GM12874 (cell line): ENCODE measurements around the gene TNFRSF8.

Source experiments
- CTCF ChIP-seq: IDR thresholded peaks from 2 replicates; pipeline ENCODE4 v1.5.1; 2011; ENCODE audit warnings: low read depth, mild to moderate bottlenecking, control low read depth, low read length, moderate library complexity; ENCODE audit not compliant: insufficient read depth

TNFRSF8 gene

GRCh38 chr1:12053752-12054548 is 9.2 kb upstream of the TNFRSF8 start:
- no peak for TF ChIP-seq CTCF

GRCh38 chr1:12055259-12055658 is 7.8 kb upstream of the TNFRSF8 start:
- no peak for TF ChIP-seq CTCF

GRCh38 chr1:12056331-12056841 is 6.7 kb upstream of the TNFRSF8 start:
- no peak for TF ChIP-seq CTCF

GRCh38 chr1:12057382-12057781 is 5.7 kb upstream of the TNFRSF8 start:
- no peak for TF ChIP-seq CTCF

DNA sequence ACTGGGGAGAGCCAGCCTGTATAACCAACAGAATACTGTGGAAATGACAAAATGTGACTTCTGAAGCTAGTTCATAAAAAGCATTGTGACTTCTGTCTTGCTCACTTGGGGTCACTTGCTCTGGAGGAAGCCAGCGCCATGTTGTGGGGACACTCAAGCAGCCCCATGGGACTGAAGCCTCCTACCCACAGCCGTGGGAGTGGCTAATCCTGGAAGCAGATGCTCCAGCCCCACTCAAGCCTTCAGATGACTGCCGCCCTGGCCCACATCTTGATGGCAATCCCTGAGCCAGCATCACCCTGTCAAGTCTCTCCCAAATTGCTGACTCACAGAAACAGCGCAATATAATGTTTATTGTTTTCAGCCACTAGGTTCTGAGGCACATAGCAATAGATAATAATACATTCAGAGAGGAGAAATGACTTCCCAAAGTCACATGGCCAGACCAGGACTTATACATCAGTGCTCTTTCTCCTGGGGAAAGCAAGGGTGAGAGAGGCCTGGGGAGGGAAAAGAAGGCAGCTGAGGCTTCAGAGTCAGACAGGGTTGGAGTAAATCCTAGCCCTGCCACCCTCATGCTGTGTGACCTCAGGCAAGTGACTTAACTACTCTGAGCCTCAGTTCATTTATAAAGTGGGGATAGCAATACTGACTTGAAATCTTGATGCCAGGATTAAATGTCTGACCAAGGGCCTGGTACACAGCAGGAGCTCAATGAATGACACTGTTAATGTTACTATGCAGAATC is 5.0 kb upstream of the TNFRSF8 start:
- TF ChIP-seq CTCF, result no peak

DNA sequence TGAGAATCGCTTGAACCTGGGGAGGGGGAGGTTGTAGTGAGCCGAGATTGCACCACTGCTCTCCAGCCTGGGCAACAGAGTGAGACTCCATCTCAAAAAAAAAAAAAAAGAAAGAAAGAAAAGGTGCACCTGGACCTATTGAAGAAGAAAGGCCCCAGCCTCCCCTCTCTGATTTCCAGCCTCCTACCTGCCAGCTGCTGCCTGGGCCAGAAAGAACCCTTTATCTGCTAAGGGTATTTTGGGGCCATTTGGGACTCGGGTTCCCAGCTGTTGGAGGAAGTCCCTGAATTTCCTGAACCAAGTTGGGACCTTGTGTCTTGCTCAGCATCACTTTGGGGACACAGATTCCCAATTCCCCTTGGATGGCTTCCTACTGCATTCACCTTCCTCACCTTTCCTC is 3.9 kb upstream of the TNFRSF8 start:
- TF ChIP-seq CTCF, result no peak

DNA sequence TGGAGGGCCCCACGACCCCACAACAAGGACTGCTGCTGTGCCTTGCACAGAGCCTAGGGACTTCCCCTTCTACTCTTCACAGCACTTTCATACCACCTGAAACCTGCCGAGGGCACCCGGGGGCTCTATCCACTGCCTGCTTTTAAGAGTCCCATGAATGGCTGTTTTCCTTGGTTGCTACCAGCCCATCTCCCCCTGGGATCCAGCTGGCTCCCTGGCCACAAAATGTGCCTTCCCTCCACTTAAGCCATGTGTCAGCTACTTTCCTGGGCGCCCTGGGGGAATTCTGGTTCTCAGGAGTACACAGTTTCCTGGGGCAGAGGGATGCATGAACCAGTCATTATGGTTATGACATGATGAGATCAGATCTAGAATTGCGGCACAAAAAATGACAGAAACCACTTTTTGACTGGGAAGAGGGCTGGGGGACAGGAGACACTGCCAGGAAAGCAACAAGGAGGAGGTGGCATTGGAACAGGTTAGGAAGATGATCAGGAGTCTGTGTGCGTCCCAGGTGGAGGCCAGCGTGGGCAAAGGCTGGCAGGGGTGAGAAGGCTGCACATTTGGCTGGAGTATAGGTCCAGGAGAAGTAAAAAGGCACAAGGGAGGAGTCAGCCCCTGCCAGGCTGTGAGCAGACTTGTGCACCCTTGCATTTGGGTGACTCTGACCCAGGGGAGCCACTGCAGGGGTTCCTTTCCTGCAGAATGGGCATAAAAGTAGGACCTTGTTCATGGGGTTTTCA is 3.2 kb upstream of the TNFRSF8 start:
- no peak for TF ChIP-seq CTCF
